MM.1S (cell line): Measurements from ENCODE around the gene FRMD1.

Experiments used
- CTCF ChIP-seq: fragments of 300-600 bp; sonication (generic); IDR thresholded peaks from 2 replicates; pipeline ENCODE4 v1.5.1; 2016; ENCODE audit warnings: antibody characterized with exemption, low read length, mixed read lengths
- EZH2 ChIP-seq: fragments of 300-600 bp; sonication (generic); optimal IDR thresholded peaks from 2 replicates; pipeline ENCODE3; 2017; ENCODE audit warnings: low read depth, mild to moderate bottlenecking, antibody characterized with exemption, low read length, mixed read lengths
- EZH2phosphoT487 ChIP-seq: fragments of 300-600 bp; sonication (generic); IDR thresholded peaks from 2 replicates; pipeline ENCODE4 v1.6.1; 2018; ENCODE audit warnings: antibody characterized with exemption, low read length

- no peak for TF ChIP-seq CTCF
- no peak for TF ChIP-seq EZH2
- no peak for TF ChIP-seq EZH2phosphoT487
Observed at GRCh38 chr6:168083514-168083885, 4.5 kb upstream of the FRMD1 start.
